GM10248 (cell line): ENCODE results near the gene MYH2.

Experiments
- CTCF ChIA-PET: fragments of 300-600 bp; sonication (Branson Sonifier 250); formaldehyde crosslinking; extraction: SDS; loops from one replicate; lab custom pipeline; 2021; ENCODE audit warnings: antibody characterized with exemption; lab: Yijun Ruan, JAX
- POLR2A ChIA-PET: fragments of 350-650 bp; sonication (Branson Sonifier 250); formaldehyde crosslinking; extraction: SDS; loops from one replicate; lab custom pipeline; 2020; ENCODE audit warnings: antibody characterized with exemption; lab: Yijun Ruan, JAX
- DNase-seq: peaks from one replicate; pipeline ENCODE4 v3.0.0; 2012; ENCODE audit errors: extremely low spot score
- TF ChIP-seq, protein P1 (sequence below): IDR thresholded peaks from 2 replicates; pipeline ENCODE4 v1.5.1; 2012; ENCODE audit warnings: mild to moderate bottlenecking, low read depth; ENCODE audit errors: extremely low read depth, missing control alignments, control extremely low read depth

MYH2 gene

DNA sequence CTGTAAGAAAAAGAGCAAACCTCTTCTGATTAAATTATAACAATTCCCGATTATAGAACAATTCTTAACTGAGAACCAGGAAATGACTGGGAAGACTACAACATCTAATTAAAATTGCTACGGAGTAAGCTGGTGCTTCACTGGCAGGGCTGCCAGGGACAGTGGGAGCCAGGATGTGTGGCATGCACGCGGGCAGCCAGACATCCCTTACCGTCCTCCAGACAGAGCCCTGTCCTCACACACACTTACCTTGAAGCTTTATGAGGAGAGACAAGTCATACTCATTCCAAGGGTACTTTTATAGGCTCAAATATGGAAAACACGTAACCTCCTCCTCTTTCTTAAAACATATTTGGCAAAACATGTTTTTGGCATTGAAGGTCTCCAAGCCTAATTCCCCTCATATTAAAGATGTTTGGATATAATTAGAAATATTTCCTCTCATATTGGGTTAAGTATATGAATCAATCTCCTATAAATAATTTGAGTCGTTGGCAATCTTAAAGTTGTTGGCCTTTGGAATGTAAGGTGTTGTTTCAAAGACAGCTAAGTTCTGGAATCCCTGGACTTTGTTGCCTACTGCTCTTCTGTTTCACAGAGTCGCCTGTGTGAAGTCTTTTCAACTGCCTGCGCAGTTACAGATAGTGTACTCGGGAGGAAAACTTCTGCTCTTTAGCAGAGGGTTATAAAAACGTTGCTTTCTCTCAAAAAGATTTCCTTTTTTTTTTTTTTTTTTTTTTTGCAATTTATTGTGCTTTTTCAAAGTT is 31.0 kb downstream of the MYH2 start, which contains the start of gene MYH1:
TSS of gene MYH1 (minus strand) at position 272 of the 767 bp plus-strand sequence. CDS start 1,900 bp downstream, outside the sequence.
- ChIA-PET CTCF (interaction anchor here (1.3 kb wide), 1 partner anchor 10 kb away, joined by 5 read pairs; no protein-coding TSS in a partner anchor), POLR2A (no interaction called here)
- TF ChIP-seq, protein P1, sequence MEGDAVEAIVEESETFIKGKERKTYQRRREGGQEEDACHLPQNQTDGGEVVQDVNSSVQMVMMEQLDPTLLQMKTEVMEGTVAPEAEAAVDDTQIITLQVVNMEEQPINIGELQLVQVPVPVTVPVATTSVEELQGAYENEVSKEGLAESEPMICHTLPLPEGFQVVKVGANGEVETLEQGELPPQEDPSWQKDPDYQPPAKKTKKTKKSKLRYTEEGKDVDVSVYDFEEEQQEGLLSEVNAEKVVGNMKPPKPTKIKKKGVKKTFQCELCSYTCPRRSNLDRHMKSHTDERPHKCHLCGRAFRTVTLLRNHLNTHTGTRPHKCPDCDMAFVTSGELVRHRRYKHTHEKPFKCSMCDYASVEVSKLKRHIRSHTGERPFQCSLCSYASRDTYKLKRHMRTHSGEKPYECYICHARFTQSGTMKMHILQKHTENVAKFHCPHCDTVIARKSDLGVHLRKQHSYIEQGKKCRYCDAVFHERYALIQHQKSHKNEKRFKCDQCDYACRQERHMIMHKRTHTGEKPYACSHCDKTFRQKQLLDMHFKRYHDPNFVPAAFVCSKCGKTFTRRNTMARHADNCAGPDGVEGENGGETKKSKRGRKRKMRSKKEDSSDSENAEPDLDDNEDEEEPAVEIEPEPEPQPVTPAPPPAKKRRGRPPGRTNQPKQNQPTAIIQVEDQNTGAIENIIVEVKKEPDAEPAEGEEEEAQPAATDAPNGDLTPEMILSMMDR = no peak
- DNase-seq = no peak

DNA sequence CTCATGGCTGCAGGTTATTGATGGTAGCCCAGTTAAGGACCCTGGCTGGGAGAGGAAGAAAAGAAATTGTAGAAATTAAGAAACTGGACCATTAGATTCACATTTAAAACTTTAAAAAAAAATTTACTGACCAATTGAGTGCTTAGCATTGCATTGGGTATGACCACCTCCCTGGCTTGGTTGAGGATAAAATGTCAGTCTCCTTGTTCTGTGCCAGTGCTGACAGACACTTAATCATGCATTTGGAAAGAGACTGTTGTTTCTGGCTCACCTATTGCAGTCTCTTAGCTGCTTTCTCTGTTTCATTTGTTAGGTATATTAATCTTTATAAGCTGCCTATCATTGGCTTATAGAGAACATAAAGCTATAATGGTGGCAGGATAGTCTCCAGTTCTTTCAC is 32.8 kb downstream of the MYH2 start:
- TF ChIP-seq, protein P1 = no peak
- no peak for DNase-seq
- CTCF ChIA-PET = interaction anchor here (0.8 to 1.2 kb wide), 2 partner anchors 11 to 15 kb away, joined by 3 read pairs; no protein-coding TSS in a partner anchor
- POLR2A ChIA-PET = no interaction called here

DNA sequence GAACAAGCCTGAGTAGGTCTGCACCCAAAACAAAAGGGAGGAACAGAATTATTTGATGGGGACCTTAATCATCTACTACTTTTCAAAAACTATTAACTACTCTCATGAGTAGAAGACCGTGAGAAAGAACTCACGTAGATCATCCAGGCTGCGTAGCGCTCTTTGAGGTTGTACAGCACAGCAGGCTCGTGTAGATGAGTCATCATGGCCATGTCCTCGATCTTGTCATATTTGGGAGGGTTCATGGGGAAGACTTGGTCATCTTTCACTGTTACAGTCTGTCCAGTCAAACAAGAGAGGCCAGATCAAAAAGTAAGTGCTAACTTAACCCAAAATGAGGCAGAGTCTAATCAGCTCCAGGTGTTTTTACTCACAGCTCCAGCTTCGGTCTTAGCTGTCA is 33.4 kb downstream of the MYH2 start:
- TF ChIP-seq, protein P1 = no peak
- no peak for DNase-seq
- ChIA-PET CTCF (no interaction called here), POLR2A (no interaction called here)

DNA sequence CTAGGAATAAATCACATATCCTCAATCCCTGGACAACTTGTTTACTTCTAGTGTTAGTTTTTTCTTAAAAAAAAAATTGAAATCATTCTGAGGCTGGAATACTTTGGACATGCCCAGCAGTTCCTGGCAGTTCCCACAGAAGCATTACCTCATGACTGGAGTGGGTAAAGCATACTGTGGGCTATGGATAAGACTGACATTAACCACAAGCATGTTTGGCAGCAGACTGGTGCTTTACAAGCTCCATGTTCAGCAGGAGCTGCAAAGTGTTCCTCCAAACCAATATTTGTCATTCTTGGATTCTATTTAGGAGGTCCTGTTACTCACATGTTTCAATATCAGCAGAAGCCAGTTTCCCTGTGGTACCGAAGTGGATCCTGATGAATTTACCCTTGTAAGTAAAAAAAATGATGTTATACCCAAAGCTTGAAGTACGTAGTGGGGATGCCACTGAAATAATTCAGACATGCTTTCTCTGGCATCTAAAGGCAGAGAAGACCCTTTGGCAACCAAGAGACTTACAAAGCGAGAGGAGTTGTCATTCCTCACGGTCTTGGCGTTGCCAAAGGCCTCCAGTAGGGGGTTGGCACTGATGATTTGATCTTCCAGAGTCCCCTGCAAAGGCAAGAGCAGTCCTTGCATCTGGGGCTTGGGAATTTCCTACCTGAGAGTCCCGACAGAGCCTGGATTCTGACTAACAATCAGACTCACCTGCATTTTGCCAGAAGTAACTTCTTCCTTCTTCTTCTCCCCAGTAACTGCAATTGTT is 36.0 kb downstream of the MYH2 start:
- POLR2A ChIA-PET = no interaction called here
- CTCF ChIA-PET = interaction anchor here (1.4 to 1.6 kb wide), 2 partner anchors 12 to 23 kb away, joined by 4 read pairs; no protein-coding TSS in a partner anchor
- no peak for DNase-seq
- TF ChIP-seq, protein P1 = no peak

DNA sequence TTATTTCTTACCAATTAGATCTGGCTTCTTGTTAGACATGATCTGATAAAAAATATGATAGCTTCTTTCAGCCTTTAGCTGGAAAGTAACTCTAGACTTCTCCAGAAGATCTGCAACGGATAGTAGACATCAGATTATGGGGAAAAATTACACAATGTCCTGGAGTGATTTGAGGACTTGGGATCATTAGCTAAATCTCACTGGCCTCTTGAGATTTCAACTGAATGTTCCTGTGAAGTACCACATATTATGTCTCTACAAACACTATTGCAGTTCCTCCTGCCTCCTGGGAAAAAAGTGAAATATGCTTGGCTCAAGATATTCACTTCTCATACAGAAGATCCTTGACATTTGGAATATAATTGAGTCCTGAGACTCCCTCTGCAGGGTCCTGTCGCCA is 36.6 kb downstream of the MYH2 start:
- no peak for DNase-seq
- ChIA-PET POLR2A (no interaction called here), CTCF (interaction anchor here (1.4 to 1.6 kb wide), 2 partner anchors 13 to 24 kb away, joined by 4 read pairs; no protein-coding TSS in a partner anchor)
- TF ChIP-seq, protein P1 = no peak

DNA sequence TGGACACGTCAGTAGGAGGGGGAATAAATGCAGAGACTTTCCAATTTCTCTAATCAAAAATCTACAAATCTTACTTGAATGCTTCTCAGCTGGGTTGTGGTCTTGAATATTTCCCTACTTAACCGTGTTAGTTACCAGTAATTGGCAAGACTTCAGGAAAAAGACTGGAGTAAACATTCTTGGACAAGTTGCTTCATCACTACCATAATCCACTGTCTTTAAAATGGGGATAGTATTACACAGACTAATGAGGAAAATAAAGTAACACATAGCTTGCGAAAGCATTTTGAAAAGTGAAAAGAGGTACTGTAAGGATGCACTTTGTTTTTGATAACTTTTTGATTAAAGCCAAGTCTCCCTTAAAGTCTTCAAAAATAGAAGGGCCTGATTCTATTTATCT is 49.5 kb downstream of the MYH2 start:
- ChIA-PET POLR2A (no interaction called here), CTCF (no interaction called here)
- TF ChIP-seq, protein P1 = no peak
- DNase-seq = no peak
